GF-D8 (cell line): ENCODE measurements around the gene TGDS.
A peak's percentile ranks its signal among the peaks of the same experiment; 100 is the strongest.

Source experiments
- DNase-seq: peaks from one replicate; lab custom pipeline; 2025; lab: John Stamatoyannopoulos, UW

The TGDS gene

DNA sequence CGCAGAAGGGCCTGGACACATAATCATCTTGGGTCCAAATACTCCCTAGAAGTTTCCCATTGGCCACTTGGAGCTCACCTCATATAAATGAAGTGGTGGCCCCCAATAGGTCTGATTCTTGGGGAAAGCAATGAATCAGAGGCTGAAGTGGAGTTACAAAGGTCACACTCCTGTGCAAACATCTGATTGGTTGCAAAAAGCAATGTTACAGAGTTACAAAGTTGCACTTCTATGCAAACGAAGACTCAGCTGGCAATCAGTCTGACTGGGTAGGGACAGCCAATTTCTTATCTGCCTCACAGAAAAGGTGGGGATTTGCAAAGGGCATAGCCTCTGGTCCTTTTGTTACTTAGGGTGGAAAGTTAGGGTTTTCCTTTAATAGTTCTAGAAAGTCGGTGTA lies 3.9 kb upstream of the TGDS start:
- no peak for DNase-seq

DNA sequence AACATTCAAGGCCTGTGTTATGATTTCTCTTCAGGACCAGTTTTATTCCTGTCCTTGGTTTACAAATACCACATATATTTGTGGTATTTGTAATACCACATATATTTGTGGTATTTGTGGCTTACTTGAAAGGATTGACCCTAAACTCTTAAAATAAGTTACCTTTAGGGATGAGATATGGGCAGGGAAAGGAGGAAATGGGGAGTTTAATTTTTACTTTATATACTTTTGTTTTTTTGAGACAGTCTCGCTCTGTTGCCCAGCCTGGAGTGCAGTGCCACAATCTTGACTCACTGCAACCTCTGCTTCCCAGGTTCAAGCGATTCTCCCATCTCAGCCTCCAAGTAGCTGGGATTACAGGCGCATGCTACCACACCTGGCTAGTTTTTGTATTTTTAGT lies 2.3 kb upstream of the TGDS start:
- DNase-seq = no peak

DNA sequence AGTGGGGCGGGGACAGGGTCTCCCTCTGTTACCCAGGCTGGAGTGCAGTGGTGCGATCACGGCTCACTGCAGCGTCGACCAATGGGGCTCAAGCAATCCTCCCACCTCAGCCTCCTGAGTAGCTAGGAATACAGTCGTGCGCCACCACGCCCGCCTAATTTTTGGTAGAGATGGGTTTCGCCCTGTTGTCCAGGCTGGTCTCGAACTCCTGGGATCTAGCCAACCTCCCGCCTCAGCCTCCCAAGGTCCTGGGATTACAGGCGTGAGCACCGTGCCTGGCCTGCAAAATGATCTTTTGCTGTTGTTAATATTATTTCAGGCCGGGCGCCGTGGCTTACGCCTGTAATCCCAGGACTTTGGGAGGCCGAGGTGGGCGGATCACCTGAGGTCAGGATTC lies 621 bp upstream of the TGDS start:
- DNase-seq = no peak

DNA sequence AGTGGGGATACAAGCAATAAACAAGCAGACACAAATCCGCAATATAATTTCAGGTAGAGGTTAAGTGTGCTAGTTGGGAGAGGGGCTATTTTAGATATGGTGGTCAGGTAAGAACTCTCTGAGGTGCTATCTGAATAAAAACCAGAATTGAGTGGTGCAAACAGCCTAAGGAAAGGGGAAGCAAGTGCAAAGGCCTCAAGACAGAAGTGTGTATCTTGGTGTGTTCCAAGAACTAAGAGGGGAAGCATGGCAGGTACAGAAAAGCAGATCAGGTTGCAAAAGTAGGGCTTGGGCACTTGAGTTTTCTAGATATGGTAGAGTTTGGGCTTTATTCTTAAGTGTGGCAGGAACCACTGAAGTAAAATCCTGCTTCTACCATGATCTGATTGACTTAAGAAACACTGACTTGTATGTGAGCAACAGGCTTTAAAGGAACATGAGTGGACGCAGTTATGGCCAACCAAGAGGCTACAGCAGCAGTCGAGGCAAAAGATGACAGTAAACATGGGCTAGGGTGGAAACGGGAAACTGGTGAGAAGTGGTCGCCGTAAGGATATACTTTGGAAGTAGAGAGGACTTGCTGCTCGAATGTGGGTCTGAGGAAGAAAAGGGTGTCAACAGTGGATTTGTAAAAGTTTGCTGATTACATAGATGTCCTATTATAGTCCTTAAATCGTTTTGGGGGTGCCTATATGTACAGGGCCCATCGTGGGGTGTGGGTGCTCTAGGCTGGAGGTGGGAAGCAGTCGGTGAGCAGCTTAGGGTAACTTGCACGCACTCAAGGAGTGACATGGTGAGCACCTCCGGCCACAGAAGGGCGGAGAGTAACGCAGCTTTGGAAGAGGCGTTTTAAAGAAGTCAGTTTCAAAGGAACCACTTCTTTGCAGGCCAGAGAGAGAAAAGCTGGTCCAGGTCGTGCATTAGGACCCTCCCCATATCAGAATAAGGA lies 677 bp downstream of the TGDS start:
- peak; percentile 54 for DNase-seq

DNA sequence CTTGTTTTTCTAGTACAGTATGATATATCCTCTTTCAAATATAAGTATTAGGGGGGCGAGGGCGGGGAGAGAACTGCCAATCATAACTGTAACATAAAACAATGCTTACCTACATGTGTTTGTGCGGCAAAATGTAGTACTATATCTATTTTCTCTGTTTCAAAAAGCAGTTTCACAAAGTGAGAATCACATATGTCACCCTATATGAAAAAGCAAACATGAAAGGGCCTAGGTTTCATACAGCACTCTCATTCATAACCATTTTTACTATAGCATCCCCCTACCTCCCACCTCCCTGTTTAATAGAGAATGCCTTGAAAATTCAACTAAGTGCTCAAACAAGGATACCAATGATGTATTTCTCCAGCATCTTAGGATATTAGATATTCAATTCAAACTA lies 5.2 kb downstream of the TGDS start:
- no peak for DNase-seq

DNA sequence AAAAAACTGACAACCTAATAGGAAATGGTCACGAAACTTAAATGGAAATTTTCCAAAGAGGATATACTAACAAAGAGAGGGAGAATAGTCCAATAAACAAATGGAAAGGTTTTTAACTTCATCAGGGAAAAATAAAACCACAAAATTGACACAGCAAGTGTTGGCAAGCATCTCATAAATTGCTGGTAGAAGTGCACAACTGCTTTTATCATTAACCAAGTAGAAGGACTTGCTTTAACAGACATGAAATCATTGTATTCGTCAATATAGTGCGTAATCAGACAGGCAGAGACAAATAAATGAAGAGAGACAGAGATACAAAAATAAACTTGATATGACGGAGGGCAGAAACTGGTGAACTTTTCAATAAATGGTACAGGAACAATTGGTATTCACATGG lies 7.4 kb downstream of the TGDS start:
- no peak for DNase-seq

DNA sequence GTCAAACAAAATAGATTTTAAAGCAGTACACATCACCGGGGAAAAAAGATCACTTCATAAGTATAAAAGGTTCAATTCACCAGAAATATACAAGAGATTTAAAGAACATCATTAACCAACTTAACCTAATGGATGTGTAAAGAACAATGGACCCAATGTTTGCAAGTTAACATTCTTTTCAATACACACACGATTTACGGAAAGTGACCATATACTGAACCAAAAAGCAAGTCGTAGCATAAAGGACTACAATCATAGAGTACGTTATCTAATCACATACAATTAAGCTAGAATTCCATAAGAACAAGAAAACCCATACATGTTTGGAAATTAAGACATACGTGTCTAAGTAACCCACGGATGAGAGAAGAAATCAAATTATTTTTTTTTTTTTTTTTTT lies 9.6 kb downstream of the TGDS start:
- DNase-seq = no peak

DNA sequence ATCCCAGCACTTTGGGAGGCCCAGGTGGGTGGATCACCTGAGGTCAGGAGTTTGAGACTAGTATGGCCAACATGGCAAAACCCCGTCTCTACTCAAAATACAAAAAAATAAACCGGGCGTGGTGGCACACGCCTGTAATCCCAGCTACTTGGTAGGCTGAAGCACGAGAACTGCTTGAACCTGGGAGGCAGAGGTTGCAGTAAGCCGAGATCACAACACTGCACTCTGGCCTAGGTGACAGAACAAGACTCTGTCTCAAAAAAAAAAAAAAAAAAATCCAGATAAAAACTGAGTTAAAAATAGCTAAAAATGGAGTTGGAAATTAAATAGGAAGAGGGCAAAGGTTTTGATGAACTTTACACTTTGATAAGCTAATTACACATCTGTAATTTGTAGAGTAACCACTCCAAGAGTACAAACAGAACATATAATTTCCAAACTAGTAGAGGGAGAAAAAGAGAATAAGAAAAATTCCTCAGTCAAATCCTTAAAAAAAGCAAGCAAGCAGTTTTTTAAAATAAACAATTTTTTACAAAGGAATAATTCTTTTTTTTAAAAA lies 10.3 kb downstream of the TGDS start:
- no peak for DNase-seq

DNA sequence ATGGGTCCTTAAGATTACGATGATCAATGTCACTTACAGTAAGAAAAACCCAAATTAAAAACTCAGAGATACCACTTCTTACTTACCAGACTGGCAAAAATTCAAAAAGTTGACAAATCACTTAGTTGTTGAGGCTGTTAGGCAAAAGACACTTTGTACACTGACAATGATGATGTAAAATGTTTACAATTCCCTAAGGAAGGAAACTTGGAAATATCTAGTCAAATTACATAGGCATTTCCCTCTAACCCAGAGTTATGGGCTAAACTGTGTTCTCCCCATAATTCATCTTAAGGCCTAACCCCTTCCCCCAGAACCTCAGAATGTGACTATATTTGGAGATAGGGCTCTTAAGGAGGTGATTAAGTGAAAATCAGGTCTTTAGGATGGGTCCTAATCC lies 12.0 kb downstream of the TGDS start:
- DNase-seq = no peak

DNA sequence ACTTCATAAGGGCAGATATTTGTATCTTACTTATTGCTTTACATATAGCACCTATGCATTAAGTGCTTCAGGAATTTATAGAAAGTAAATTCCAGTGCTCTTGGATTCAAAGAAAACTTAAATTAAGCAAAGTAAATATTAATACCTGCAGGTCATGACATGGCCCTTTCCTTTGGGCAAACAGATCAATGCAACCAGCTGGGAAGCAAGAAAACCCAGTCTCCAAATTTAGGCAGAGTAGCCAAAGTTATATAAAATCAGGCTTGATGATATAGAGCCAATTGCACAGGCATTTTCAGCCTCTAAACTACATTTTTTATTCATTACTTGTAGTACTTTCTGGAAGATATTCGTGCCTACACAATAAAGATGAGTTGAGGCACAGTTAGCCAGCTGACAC lies 16.9 kb downstream of the TGDS start:
- DNase-seq = no peak

DNA sequence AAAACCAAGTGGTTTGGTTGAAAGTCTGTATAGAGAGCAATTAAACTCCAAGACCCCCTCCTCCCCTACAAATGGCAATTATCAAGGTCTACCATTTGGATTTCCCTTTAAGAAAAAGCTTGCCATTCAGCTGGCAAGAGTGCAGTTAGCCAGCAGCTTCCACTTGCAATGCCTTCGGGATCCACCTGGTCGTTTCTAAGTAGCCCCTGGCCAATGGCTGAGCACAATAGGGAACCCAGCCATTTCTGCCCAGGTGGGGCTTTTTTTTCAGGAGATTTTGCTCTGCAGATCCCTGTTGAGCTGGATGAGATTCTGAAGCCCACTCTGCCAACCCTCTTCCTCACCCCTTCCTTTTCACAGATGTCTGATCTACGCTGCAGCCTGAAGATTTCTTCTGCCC lies 26.3 kb downstream of the TGDS start:
- DNase-seq = no peak

DNA sequence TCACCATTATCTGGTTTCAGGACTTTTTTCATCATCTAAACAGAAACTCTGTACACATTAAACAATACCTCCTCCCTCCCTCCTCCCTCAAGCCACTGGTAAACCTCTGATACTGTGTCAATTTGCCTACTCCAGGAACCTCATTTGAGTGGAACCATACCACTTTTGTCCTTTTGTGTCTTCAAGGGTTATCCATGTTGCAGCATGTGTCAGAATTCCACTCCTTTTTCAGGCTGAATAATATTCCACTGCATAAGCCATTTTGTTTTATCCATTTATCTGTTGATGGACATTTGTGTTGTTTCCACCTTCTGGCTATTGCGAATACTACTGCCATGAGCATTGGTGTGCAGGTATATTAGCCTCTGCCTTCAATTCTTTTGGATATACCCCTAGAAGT lies 27.5 kb downstream of the TGDS start:
- no peak for DNase-seq

DNA sequence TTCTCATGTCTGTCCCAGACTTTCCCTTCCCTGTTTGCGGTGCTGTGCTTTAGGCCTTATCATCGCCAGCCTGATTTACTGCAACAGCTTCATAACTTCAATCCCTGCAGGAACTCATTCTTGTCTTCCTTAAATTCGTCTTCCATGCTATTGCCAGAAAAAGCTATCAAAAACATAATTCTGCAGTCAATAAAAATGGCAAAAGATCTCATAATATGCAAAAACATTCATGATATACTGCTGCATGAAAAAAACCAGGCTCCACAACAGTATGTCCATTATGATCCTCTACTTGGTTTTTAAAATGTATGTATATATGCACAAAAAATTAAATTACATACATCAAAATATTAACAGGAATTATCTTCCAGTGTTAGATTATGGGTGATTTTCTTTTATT lies 28.4 kb downstream of the TGDS start:
- no peak for DNase-seq

DNA sequence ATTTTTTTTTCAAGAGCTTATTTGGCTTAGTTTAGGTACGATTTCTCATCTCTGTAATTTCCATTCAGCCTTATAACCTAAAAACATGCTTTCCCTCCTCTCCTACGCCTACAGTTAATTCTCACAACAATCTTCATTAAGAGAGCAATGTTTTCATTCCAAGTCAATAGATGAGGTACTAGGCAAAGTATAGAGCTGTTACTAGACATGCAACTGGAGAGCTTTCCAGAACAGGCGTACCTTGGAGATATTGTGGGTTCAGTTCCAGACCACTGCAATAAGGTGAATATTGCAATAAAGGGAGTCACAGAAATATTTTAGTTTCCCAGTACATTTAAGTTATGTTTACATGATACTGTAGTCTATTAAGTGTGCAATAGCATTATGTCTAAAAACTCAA lies 34.8 kb downstream of the TGDS start:
- no peak for DNase-seq

DNA sequence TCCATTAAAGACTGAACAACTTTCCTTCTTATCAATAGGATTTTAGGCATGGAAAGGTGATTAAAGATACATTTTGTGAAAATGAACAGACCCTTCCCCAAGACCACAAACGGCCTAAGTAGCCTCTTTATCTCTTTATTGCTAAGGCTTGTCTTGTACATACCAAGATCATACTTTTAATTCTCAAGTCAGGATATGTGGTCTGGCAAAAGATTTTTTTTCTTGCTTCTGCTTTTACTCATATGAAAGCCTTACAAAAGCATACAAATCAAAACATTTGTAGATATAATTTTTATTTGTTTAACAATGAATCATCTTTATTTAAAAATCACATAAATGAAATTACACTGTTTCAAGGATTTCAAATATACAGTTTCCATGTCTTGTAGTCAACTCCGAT lies 35.8 kb downstream of the TGDS start:
- DNase-seq = no peak

DNA sequence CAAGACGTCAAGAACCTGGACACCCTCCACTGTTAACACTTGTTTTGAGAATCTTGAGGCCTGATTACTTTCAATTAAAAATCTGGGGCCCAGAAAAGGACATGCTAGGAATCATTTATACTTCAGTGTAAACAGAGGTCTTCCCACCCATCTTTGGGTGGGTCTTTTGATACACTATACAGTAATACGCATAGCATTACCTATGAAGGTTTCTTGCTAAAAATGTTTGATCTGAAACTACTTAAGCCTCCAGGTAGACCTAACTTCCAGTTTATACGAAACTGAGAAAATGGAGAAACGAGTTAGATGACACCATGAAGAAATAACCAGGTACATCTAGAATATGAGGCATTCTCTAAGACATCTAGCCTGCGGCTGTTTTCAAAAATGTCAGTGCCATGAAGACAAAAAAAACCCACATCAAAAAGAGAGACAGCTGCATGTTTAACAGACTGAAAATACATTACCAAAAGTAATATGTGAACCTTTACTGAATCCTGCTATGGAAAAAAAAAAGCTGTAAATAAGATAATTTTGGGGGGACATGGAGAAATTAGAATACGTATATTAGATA lies 36.6 kb downstream of the TGDS start:
- DNase-seq = no peak

DNA sequence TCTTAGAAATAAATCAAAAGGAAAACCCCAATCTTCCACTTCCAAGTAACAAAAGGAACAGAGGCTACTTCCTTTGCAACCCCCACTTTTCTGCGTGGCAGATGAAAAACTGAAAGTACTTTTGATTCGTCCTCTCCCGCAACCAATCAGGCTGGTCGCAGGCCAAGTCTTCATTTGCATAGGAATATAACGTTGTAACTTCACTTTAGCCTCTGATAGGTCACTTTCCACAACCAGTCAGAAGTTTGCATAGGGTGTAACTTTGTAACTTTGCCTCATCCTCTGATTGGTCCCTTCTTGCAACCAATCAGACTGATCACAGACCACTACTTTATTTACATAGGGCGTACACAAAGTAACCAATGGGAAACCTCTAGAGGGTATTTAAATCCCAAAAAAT lies 37.2 kb downstream of the TGDS start:
- no peak for DNase-seq

DNA sequence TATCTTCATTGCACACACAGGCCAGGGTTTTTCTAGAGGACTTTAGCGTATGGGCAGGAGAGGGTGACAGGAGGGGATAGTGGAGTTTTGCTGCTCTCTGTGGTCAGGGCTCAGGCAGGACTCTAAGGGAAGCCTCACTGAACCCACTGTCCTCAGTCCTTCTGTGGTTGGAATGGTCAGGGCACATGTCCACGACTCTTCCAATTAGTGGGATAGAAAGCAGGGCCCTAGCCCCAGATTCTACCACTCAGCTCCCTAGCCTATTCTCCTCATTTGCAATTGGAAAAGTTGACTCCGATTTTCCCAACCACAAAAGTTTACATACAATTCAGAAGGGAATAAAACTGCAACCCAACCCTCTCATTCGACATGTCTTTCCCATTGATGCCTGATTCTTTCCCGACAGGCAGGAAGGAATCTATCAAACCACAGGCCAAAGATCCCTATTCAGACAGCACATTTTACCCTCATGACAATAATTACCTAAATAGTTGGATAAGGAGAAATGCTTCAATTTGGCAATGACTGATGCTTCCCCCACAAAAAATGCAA lies 38.2 kb downstream of the TGDS start:
- DNase-seq = no peak

DNA sequence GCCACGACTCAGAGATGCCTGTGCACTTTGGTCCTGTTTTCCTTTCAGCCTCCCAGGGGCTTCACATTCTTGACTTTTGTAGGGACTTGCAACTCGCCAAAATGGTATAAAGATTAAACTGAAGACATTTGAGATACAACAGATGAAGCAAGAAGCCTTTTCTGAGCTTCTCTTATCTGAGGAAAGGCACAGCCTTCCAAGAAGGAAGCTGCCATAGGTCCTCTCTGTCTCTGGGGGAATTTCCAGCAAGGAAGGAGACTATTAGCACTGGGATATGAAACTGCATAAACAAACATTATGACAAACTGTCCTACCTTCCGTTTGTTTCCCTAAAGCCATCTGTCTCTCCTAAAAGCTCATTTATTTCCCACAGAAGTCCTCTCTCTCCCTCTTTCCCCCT lies 39.3 kb downstream of the TGDS start:
- no peak for DNase-seq

DNA sequence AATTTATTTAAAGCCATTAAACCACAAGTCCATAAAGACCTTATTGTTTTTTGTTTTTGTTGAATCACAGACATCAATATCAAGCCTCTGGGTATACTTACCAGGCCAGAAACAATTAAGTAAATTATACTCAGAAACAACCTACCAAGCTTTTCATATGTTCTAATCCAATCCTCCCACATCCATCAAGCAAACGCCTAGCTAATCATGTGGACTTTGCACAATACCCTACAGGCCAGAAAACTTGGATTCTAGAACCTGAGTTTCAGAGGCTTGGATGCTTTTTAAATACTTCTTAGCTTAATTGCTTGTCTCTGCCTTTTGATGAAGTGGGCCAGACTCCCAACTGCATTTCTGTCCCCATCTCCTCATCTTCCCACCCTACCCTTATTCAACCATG lies 39.9 kb downstream of the TGDS start:
- no peak for DNase-seq

DNA sequence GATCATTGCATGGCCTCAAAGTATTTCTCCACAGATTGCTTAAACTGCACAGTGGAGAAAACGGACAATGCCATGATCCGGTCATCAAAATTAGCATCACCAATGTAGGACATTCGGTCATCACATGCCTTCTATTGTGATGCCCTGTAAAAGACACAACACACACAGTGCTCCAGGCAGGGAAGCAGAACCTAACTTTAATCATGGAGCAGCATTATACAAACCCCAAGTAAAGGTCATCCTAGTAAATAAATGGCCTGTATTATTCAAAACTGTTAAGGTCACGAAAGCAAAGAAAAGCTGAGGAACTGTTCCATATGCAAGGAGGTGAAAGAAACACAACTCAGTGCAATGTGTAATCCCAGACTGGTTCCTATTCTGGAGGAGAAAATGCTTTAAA lies 42.2 kb downstream of the TGDS start:
- no peak for DNase-seq

DNA sequence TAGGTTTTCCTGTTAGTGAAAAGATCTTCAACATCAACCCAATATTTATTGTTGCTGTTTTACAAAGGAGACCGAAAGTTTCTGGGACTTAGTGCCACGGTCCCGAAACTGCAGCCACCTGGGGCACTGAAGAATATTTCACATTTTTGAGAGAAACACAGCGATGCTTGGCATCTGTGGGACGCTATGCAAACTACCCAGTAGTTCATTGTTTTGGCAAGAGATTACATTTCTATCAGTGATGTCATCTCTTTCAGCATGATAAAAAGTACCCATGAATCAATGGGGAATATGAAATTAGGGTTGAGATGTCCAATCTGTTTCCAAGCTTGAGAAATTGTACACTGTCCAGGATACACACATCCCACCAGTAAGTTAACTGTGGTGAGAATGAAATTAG lies 43.9 kb downstream of the TGDS start:
- DNase-seq = no peak

DNA sequence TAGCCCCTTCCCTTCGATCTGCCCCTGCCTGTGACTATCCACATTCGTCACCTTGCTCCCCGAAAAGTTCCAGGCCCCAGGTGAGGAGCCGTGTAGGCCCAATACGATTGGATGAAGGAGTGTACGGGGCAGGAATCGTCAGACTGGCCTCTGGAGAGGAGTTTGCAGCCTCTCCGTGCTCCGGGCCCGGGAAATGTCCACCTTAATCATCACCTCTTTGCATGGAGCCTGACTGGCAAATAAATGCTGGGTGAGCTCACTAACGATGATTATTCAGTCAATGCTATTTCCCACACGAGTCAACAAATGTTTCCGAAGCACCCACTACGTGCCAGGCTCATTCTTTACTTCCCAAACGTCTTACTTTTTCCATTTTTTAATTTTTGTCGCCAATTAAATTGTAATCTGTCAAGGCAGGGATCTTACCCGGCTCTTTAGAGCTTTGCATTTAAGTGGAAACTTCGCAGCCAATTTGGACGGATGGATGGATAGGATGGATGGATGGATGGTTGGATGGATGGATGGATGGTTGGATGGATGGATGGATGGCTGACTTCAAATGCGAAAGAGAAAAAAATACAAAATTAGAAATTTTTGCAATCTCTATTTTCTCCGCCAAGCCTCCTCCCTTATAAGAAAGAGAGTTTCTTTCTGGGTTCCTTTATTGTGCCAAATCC lies 45.8 kb downstream of the TGDS start:
- no peak for DNase-seq
